ENCODE results near the gene PRR23E. TPM values are rescaled to one million over a fixed set of nuclear protein-coding genes. Genes with fewer than 3 reads are reported as not detected.

PRR23E gene
- total RNA-seq, 4 donors from 2014 or later = not detected

DNA sequence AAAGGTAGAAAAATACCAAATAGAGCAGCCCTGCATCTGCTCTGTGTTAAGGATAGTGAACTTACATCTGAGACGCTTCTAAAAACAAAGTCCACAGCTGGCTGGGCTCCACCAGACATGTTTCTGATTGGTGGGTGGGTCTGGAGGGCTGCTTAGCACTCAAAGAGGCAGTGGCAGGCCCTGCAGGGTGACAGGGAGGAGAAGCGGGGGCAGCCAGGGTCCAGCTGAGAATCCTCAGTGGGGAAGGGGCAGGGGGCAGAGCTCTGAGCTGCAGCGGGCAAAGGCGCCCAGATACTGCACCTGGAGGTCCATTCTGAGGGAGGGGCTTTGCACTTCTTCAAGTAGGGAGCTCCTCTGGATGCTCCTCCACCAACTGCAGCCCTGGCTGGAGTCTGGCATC is 28.1 kb downstream of the PRR23E start:
- WGBS, 2 donors = 53 to 64% methylated on average over 4 of the region's 4 CpGs
- no peaks in the 10 kb centered on the region for H3K36me3 ChIP-seq
- TF ChIP-seq CTCF (IDR thresholded peaks at IDR 0.05) (no peak), POLR2A (IDR thresholded peaks at IDR 0.05) (no peak), EP300 (IDR thresholded peaks at IDR 0.05) (no peak)
- DNase-seq (ENCODE audit: low spot score in 2 of 2) = no peak
- H3K9me3 ChIP-seq = peaks cover 0 to 20% (median 0%) of the 10 kb centered on the region in 4 donors
- no peak overlapping the region for H3K27ac ChIP-seq
- peaks cover 0 to 8% of the 10 kb centered on the region in 2 donors for H3K27me3 ChIP-seq
- no peaks in the 10 kb centered on the region for H3K4me1 ChIP-seq
- H3K4me3 ChIP-seq = no peak overlapping the region

- H3K27me3 ChIP-seq = peaks cover 0 to 8% of the 10 kb centered on the region in 2 donors
- DNase-seq (ENCODE audit: low spot score in 2 of 2) = no peak
- WGBS, 2 donors = 83 to 95% methylated on average over 4 to 10 of the region's 10 CpGs
These were observed 28.6 kb downstream of the PRR23E start for GRCh38 chr3:127221446-127222035.

DNA sequence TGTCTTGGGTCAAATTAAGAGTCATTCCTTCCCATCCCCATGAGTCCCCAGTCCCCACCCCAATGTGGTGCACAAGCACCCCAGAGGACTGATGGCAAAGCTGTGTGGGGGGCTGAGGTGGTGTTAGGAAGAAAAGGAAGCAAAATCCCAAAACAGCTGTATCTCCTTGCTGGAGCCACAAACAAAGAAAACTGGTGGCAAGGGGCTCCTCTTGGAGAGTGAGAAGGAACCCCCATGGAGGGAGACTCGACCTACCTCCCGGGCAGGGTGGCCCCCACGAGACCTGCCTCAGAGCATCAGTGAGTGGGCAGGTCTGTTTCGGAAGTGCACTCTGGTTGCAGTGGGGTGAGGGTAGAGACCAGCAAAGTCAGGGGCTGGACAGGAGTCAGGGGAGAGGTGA is 29.2 kb downstream of the PRR23E start:
- TF ChIP-seq EP300 (IDR thresholded peaks at IDR 0.05) (no peak), CTCF (IDR thresholded peaks at IDR 0.05) (no peak), POLR2A (IDR thresholded peaks at IDR 0.05) (no peak)
- H3K27ac ChIP-seq = no peak overlapping the region
- DNase-seq (ENCODE audit: low spot score in 2 of 2) = no peak
- H3K27me3 ChIP-seq = peaks cover 0 to 8% of the 10 kb centered on the region in 2 donors
- peaks cover 0 to 25% (median 0%) of the 10 kb centered on the region in 4 donors for H3K9me3 ChIP-seq
- no peaks in the 10 kb centered on the region for H3K36me3 ChIP-seq
- H3K4me1 ChIP-seq = no peaks in the 10 kb centered on the region
- 77 to 78% methylated on average over 4 of the region's 4 CpGs for WGBS, 2 donors
- H3K4me3 ChIP-seq = no peak overlapping the region

More at GRCh38 chr3:127221446-127222035, 28.6 kb downstream of the PRR23E start:
- H3K4me1 ChIP-seq = no peaks in the 10 kb centered on the region
- no peaks in the 10 kb centered on the region for H3K36me3 ChIP-seq
- H3K27ac ChIP-seq = no peak overlapping the region
- TF ChIP-seq EP300 (IDR thresholded peaks at IDR 0.05) (no peak), CTCF (IDR thresholded peaks at IDR 0.05) (no peak), POLR2A (IDR thresholded peaks at IDR 0.05) (no peak)
- H3K9me3 ChIP-seq = peaks cover 0 to 25% (median 0%) of the 10 kb centered on the region in 4 donors
- H3K4me3 ChIP-seq = no peak overlapping the region

DNA sequence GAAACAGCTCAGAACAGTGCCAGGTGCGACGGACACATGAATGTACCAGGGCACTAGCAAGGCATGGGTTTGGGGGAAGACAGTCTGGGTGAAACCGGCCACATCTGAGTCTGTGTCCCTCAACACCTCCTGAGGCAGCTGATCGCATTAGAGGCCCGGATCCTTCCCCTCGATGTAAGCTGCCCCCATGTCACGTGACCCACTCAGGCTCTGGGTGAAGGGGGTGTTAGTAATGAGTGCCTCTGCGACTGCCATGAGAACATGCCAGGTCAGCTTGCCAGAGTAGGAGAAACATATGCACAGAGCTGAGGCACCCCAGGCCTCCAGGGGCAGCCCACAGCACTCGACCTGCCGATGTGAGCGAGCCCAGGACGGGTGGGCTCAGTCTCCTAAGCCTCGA is 29.7 kb downstream of the PRR23E start:
- no peak for DNase-seq (ENCODE audit: low spot score in 2 of 2)
- Histone ChIP-seq H3K4me1 (no peaks in the 10 kb centered on the region), H3K27me3 (peaks cover 0 to 8% of the 10 kb centered on the region in 2 donors), H3K27ac (no peak overlapping the region), H3K9me3 (peaks cover 0 to 25% (median 0%) of the 10 kb centered on the region in 4 donors), H3K36me3 (no peaks in the 10 kb centered on the region), H3K4me3 (no peak overlapping the region)
- WGBS, 2 donors = 77 to 86% methylated on average over 9 to 13 of the region's 13 CpGs
- TF ChIP-seq POLR2A (IDR thresholded peaks at IDR 0.05) = no peak
- TF ChIP-seq CTCF (IDR thresholded peaks at IDR 0.05) = no peak
- TF ChIP-seq EP300 (IDR thresholded peaks at IDR 0.05) = no peak

- H3K36me3 ChIP-seq = no peaks in the 10 kb centered on the region
- H3K27ac ChIP-seq = no peak overlapping the region
- TF ChIP-seq CTCF (IDR thresholded peaks at IDR 0.05) = no peak
- TF ChIP-seq EP300 (IDR thresholded peaks at IDR 0.05) = no peak
- no peak for TF ChIP-seq POLR2A (IDR thresholded peaks at IDR 0.05)
- H3K4me3 ChIP-seq = no peak overlapping the region
- no peak for DNase-seq (ENCODE audit: low spot score in 2 of 2)
- WGBS, 2 donors = 52 to 59% methylated on average over 8 of the region's 8 CpGs
- no peaks in the 10 kb centered on the region for H3K4me1 ChIP-seq
- H3K9me3 ChIP-seq = peaks cover 0 to 29% (median 0%) of the 10 kb centered on the region in 4 donors
- H3K27me3 ChIP-seq = no peaks in the 10 kb centered on the region
These were observed 31.2 kb downstream of the PRR23E start for GRCh38 chr3:127224118-127224517.
